H9 (cell line): ENCODE results near the gene PTK6. TPM values are rescaled to one million over a fixed set of nuclear protein-coding genes. Genes with fewer than 3 reads are reported as not detected.
"Not testable (repeated sequence)": the region's sequence is repeated elsewhere in the genome, so short reads cannot be mapped to it uniquely, and the experiment has no call there.

Source experiments
- DNase-seq: peaks from one replicate; pipeline ENCODE4 v3.0.0-alpha.2; 2017
- H2AFZ ChIP-seq: one replicate; pipeline ENCODE4 v1.6.1; 2013; ENCODE audit warnings: mild to moderate bottlenecking, low read length, control low read depth, moderate library complexity
- H2AK5ac ChIP-seq: 2 replicates; pipeline ENCODE4 v1.6.1; 2013; ENCODE audit warnings: low read length, control low read depth, mixed read lengths; ENCODE audit not compliant: insufficient read length
- H2BK120ac ChIP-seq: one replicate; pipeline ENCODE4 v1.6.1; 2013; ENCODE audit warnings: low read depth, mild to moderate bottlenecking, low read length, control low read depth, inconsistent platforms; ENCODE audit not compliant: poor library complexity, severe bottlenecking
- H2BK12ac ChIP-seq: 2 replicates; pipeline ENCODE4 v1.6.1; 2013; ENCODE audit warnings: low read length, control low read depth, mixed read lengths, low read depth; ENCODE audit not compliant: insufficient read length
- H2BK15ac ChIP-seq: 2 replicates; pipeline ENCODE4 v1.6.1; 2013; ENCODE audit warnings: low read depth, low read length, control low read depth
- H2BK20ac ChIP-seq: one replicate; pipeline ENCODE4 v1.6.1; 2013; ENCODE audit warnings: low read depth, mild to moderate bottlenecking, low read length, control low read depth, inconsistent platforms; ENCODE audit not compliant: poor library complexity, severe bottlenecking
- H2BK5ac ChIP-seq: 2 replicates; pipeline ENCODE4 v1.6.1; 2013; ENCODE audit warnings: low read length, control low read depth, mixed read lengths; ENCODE audit not compliant: insufficient read length
- H3K14ac ChIP-seq: 2 replicates; pipeline ENCODE4 v1.6.1; 2013; ENCODE audit warnings: low read length, control low read depth; ENCODE audit not compliant: insufficient read depth
- H3K18ac ChIP-seq: 2 replicates; pipeline ENCODE4 v1.6.1; 2013; ENCODE audit warnings: low read depth, mild to moderate bottlenecking, mixed read lengths, low read length, control low read depth; ENCODE audit not compliant: insufficient read length
- H3K23ac ChIP-seq: 2 replicates; pipeline ENCODE4 v1.6.1; 2013; ENCODE audit warnings: low read length, control low read depth, mixed read lengths, low read depth; ENCODE audit not compliant: insufficient read length
- H3K23me2 ChIP-seq: 2 replicates; pipeline ENCODE4 v1.6.1; 2013; ENCODE audit warnings: low read depth, mild to moderate bottlenecking, mixed read lengths, low read length, control low read depth; ENCODE audit not compliant: insufficient read length, poor library complexity, severe bottlenecking
- H3K27ac ChIP-seq: 2 replicates; pipeline ENCODE4 v1.5.1; 2013; ENCODE audit warnings: low read length, control low read depth, mixed read lengths, low read depth; ENCODE audit not compliant: insufficient read length
- H3K27me3 ChIP-seq: 2 replicates; pipeline ENCODE4 v1.6.1; 2013; ENCODE audit warnings: low read length, control low read depth, inconsistent platforms; ENCODE audit not compliant: insufficient read depth
- H3K4ac ChIP-seq: 2 replicates; pipeline ENCODE4 v1.6.1; 2013; ENCODE audit warnings: low read depth, mild to moderate bottlenecking, control low read depth, inconsistent platforms, low read length, moderate library complexity
- H3K4me1 ChIP-seq: 2 replicates; pipeline ENCODE4 v1.6.1; 2013; ENCODE audit warnings: low read length, control low read depth, inconsistent platforms; ENCODE audit not compliant: insufficient read depth
- H3K4me2 ChIP-seq: 2 replicates; pipeline ENCODE4 v1.6.1; 2013; ENCODE audit warnings: low read length, control low read depth, mixed read lengths; ENCODE audit not compliant: insufficient read length, insufficient read depth
- H3K56ac ChIP-seq: 2 replicates; pipeline ENCODE4 v1.6.1; 2013; ENCODE audit warnings: low read depth, mild to moderate bottlenecking, mixed read lengths, low read length, control low read depth; ENCODE audit not compliant: insufficient read length
- H3K79me1 ChIP-seq: 2 replicates; pipeline ENCODE4 v1.6.1; 2013; ENCODE audit warnings: low read depth, mild to moderate bottlenecking, moderate library complexity, low read length, control low read depth, inconsistent platforms; ENCODE audit not compliant: insufficient read depth, poor library complexity, severe bottlenecking
- H3K79me2 ChIP-seq: 2 replicates; pipeline ENCODE4 v1.6.1; 2013; ENCODE audit warnings: low read length, control low read depth, inconsistent platforms; ENCODE audit not compliant: insufficient read depth
- H3K9ac ChIP-seq: 2 replicates; pipeline ENCODE4 v1.6.1; 2013; ENCODE audit warnings: low read length, control low read depth, mixed read lengths; ENCODE audit not compliant: insufficient read length; ENCODE audit errors: extremely low read depth
- H3K9me3 ChIP-seq: one replicate; pipeline ENCODE4 v1.6.1; 2013; ENCODE audit warnings: low read depth, low read length, inconsistent platforms; ENCODE audit not compliant: control insufficient read depth
- H3T11ph ChIP-seq: one replicate; pipeline ENCODE4 v1.6.1; 2013; ENCODE audit warnings: mild to moderate bottlenecking, low read length, control low read depth, inconsistent platforms
- H4K20me1 ChIP-seq: one replicate; pipeline ENCODE4 v1.6.1; 2013; ENCODE audit not compliant: control insufficient read depth, insufficient read length, insufficient read depth
- H4K5ac ChIP-seq: 2 replicates; pipeline ENCODE4 v1.6.1; 2013; ENCODE audit warnings: low read depth, mild to moderate bottlenecking, mixed read lengths, low read length, control low read depth; ENCODE audit not compliant: insufficient read length
- H4K8ac ChIP-seq: replicated peaks from 2 replicates; pipeline ENCODE4 v1.6.1; 2013; ENCODE audit warnings: low read length, control low read depth, mixed read lengths, low read depth; ENCODE audit not compliant: insufficient read length
- H4K91ac ChIP-seq: 2 replicates; pipeline ENCODE4 v1.6.1; 2013; ENCODE audit warnings: low read depth, mild to moderate bottlenecking, moderate library complexity, mixed read lengths, low read length, control low read depth; ENCODE audit not compliant: insufficient read length
- H3K27ac Mint-ChIP-seq, 3 experiments: 2 replicates in 2 of 3; 3 replicates in 1 of 3; pipeline ENCODE4 v1.8.0; 2020 to 2021; ENCODE audit warnings: mixed read lengths in 3 of 3, mild to moderate bottlenecking in 1 of 3, moderate library complexity in 1 of 3
- H3K27me3 Mint-ChIP-seq: 2 replicates; pipeline ENCODE4 v1.8.0; 2021; ENCODE audit warnings: low read depth, mild to moderate bottlenecking, moderate library complexity, mixed read lengths
- H3K36me3 Mint-ChIP-seq, 3 experiments: 2 replicates in 2 of 3; 3 replicates in 1 of 3; pipeline ENCODE4 v1.8.0; 2020 to 2021; ENCODE audit warnings: low read depth in 3 of 3, mixed read lengths in 3 of 3; ENCODE audit not compliant: insufficient read depth in 1 of 3
- H3K4me1 Mint-ChIP-seq, 2 experiments: 2 replicates each; pipeline ENCODE4 v1.8.0; 2020; ENCODE audit warnings: mixed read lengths in 2 of 2
- H3K4me3 Mint-ChIP-seq, 2 experiments: 2 replicates in 1 of 2; 3 replicates in 1 of 2; pipeline ENCODE4 v1.8.0; 2020 to 2021; ENCODE audit warnings: mild to moderate bottlenecking in 2 of 2, mixed read lengths in 2 of 2, moderate library complexity in 1 of 2
- H3K9me3 Mint-ChIP-seq, 2 experiments: 2 replicates in 1 of 2; 3 replicates in 1 of 2; pipeline ENCODE4 v1.8.0; 2020; ENCODE audit warnings: mild to moderate bottlenecking in 2 of 2, mixed read lengths in 2 of 2, moderate library complexity in 1 of 2
- CTCF ChIP-seq: fragments of 200-600 bp; sonication (generic); conservative IDR thresholded peaks from 3 replicates; pipeline ENCODE4 v1.8.0; 2021; ENCODE audit warnings: antibody characterized with exemption, mild to moderate bottlenecking
- WGBS: extraction: QIAGEN DNeasy Blood & Tissue Kit; methylation state at CpG from one replicate; pipeline ENCODE4 v1.1.7; 2013; ENCODE audit warnings: missing lambda C conversion rate, low lambda C conversion rate, mixed read lengths; ENCODE audit not compliant: insufficient read length; ENCODE audit errors: extremely low coverage; 5-methylcytosine and 5-hydroxymethylcytosine counted together
- total RNA-seq: library from RNA; stranded (reverse); gene quantifications from 2 replicates; pipeline ENCODE4 v1.2.1, GENCODE V29; 2021

The PTK6 gene
- total RNA-seq, 1 experiment from 2014 or later = 0.46 TPM

- Histone ChIP-seq H4K91ac (no peak overlapping the region), H3K4ac (no peak overlapping the region), H4K5ac (no peak overlapping the region), H3K23me2 (peaks cover 4% of the 10 kb centered on the region), H3K23ac (no peak overlapping the region), H3K9me3 (no peaks in the 10 kb centered on the region), H4K8ac (no peak overlapping the region), H3T11ph (no peak overlapping the region), H3K79me2 (no peaks in the 10 kb centered on the region), H3K14ac (no peak overlapping the region), H2BK12ac (no peak overlapping the region), H2AFZ (no peak overlapping the region), H3K27ac (no peak overlapping the region), H3K79me1 (no peaks in the 10 kb centered on the region), H2BK20ac (no peak overlapping the region), H3K4me1 (no peaks in the 10 kb centered on the region), H4K20me1 (no peaks in the 10 kb centered on the region), H3K56ac (no peak overlapping the region), H2BK5ac (no peak overlapping the region), H3K4me2 (no peak overlapping the region), H2AK5ac (no peak overlapping the region), H3K27me3 (no peaks in the 10 kb centered on the region), H2BK120ac (no peak overlapping the region), H2BK15ac (no peak overlapping the region), H3K9ac (no peak overlapping the region), H3K18ac (no peak overlapping the region)
- Mint-ChIP-seq H3K36me3 (no peaks in the 10 kb centered on the region), H3K27ac (no peak overlapping the region; a peak in 1 of 7 replicates), H3K27me3 (no peaks in the 10 kb centered on the region; the same call in 1 of the 2 replicates), H3K4me3 (no peak overlapping the region), H3K9me3 (no peaks in the 10 kb centered on the region), H3K4me1 (peaks cover 4 to 10% of the 10 kb centered on the region in 2 experiments; a peak in 3 of 4 replicates)
- DNase-seq = no peak
- TF ChIP-seq CTCF = no peak
- WGBS = no CpG with 5 or more reads among the region's 48 CpGs
Measured at GRCh38 chr20:63572071-63572787, 35.1 kb upstream of the PTK6 start.

GRCh38 chr20:63571087-63571478, 33.9 kb upstream of the PTK6 start:
- not testable (repeated sequence) for H3K9me3 Mint-ChIP-seq, H3T11ph ChIP-seq, H3K79me1 ChIP-seq, H4K91ac ChIP-seq, H2BK12ac ChIP-seq, H2BK20ac ChIP-seq, H3K23ac ChIP-seq, H2BK120ac ChIP-seq, H3K14ac ChIP-seq, H3K4ac ChIP-seq, H2BK5ac ChIP-seq, H3K27ac ChIP-seq, H3K56ac ChIP-seq, H4K20me1 ChIP-seq, H4K5ac ChIP-seq, H3K4me3 Mint-ChIP-seq, H3K27ac Mint-ChIP-seq, H3K18ac ChIP-seq, H3K27me3 Mint-ChIP-seq, H2AK5ac ChIP-seq, H2BK15ac ChIP-seq, H3K9ac ChIP-seq, H3K4me1 ChIP-seq, H3K36me3 Mint-ChIP-seq, H3K27me3 ChIP-seq, H3K4me2 ChIP-seq, H3K9me3 ChIP-seq, H3K23me2 ChIP-seq, DNase-seq, H4K8ac ChIP-seq, H3K79me2 ChIP-seq, H3K4me1 Mint-ChIP-seq, H2AFZ ChIP-seq
- no CpG with 5 or more reads among the region's 11 CpGs for WGBS
